Panc1 (cell line): ENCODE results near the gene SENP8. TPM values are rescaled to one million over a fixed set of nuclear protein-coding genes. Genes with fewer than 3 reads are reported as not detected.
A peak's percentile ranks its signal among the peaks of the same experiment; 100 is the strongest.

ENCODE experiments used
- ATAC-seq: fragments of 200-7000 bp; cut with Tn5 transposase; 2 replicates; pipeline ENCODE4 v1.9.1; 2020; ENCODE audit warnings: mild to moderate bottlenecking, moderate library complexity
- BruUV-seq: library from RNA; stranded (reverse); fragments of 400-500 nt; replicated peaks from 2 replicates; lab custom pipeline; 2021; lab: Mats Ljungman, UMichigan
- CTCF ChIA-PET: fragments of 300-600 bp; sonication (Branson Sonifier 250); formaldehyde crosslinking; loops from one replicate; lab custom pipeline; 2022; ENCODE audit warnings: antibody characterized with exemption; lab: Charles Lee
- POLR2A ChIA-PET: fragments of 300-600 bp; sonication (Branson Sonifier 250); formaldehyde crosslinking; loops from one replicate; lab custom pipeline; 2022; ENCODE audit warnings: antibody characterized with exemption; lab: Charles Lee
- DNase-seq: peaks from one replicate; pipeline ENCODE4 v3.0.0-alpha.2; 2010; ENCODE audit warnings: low read depth, low spot score
- H3K27ac ChIP-seq: 2 replicates; pipeline ENCODE4 v1.5.1; 2011; ENCODE audit warnings: mild to moderate bottlenecking, low read length, inconsistent platforms
- H3K27me3 ChIP-seq: fragments of 200-500 bp; sonication (Bioruptor generic); 2 replicates; pipeline ENCODE4 v1.6.0; 2014; ENCODE audit warnings: low read length, inconsistent platforms; ENCODE audit not compliant: control insufficient read depth, insufficient read depth
- H3K36me3 ChIP-seq: fragments of 200-500 bp; sonication (Bioruptor generic); 2 replicates; pipeline ENCODE4 v1.5.1; 2014; ENCODE audit warnings: inconsistent platforms, mild to moderate bottlenecking, low read length, moderate library complexity; ENCODE audit not compliant: control insufficient read depth, insufficient read depth
- H3K4me1 ChIP-seq: 2 replicates; pipeline ENCODE4 v1.5.1; 2011; ENCODE audit warnings: inconsistent platforms, mild to moderate bottlenecking, low read length, moderate library complexity; ENCODE audit not compliant: control insufficient read depth, insufficient read depth
- H3K4me3 ChIP-seq, 2 experiments: 2 replicates each; pipeline ENCODE4 v1.5.1; 2011 to 2012; ENCODE audit warnings: low read depth in 2 of 2, low read length in 2 of 2, mild to moderate bottlenecking in 2 of 2, inconsistent platforms in 1 of 2, moderate library complexity in 1 of 2
- H3K9me3 ChIP-seq: fragments of 200-500 bp; sonication (Bioruptor generic); 2 replicates; pipeline ENCODE4 v1.5.1; 2014; ENCODE audit warnings: low read depth, mild to moderate bottlenecking, inconsistent platforms, low read length, moderate library complexity; ENCODE audit not compliant: control insufficient read depth, insufficient read depth
- POLR2AphosphoS5 ChIP-seq: IDR thresholded peaks from 2 replicates; pipeline ENCODE4 v1.6.1; 2012; ENCODE audit warnings: mild to moderate bottlenecking, low read depth, low read length, moderate library complexity
- SIN3A ChIP-seq: IDR thresholded peaks from 2 replicates; pipeline ENCODE4 v1.6.1; 2012; ENCODE audit warnings: low read depth, mild to moderate bottlenecking, low read length, moderate library complexity, borderline replicate concordance; ENCODE audit not compliant: insufficient read depth
- TCF7L2 ChIP-seq: IDR thresholded peaks from 2 replicates; pipeline ENCODE4 v1.6.1; 2011; ENCODE audit warnings: mild to moderate bottlenecking, low read depth, low read length, inconsistent platforms
- in situ Hi-C: cut with HindIII; loops from 2 replicates; pipeline ENCODE4 v1.10.0; 2016; ENCODE audit warnings: low sequenced_read_pairs, low pct_unique_long_range_greater_than_20kb
- intact Hi-C: fragments of 100-400 bp; cut with micrococcal nuclease; formaldehyde crosslinking; loops from one replicate; pipeline ENCODE4 v1.10.0; 2022; ENCODE audit not compliant: unreplicated experiment
- total RNA-seq: library from RNA; stranded (reverse); gene quantifications from one replicate; pipeline ENCODE4 v1.2.1, GENCODE V29; 2021; ENCODE audit not compliant: unreplicated experiment
- TF ChIP-seq, protein P1 (sequence below): fragments of 450-650 bp; IDR thresholded peaks from 2 replicates; pipeline ENCODE4 v1.5.1; 2017; ENCODE audit warnings: mild to moderate bottlenecking
- TF ChIP-seq, protein P2 (sequence below), 2 experiments: IDR thresholded peaks; 2 replicates each; pipeline ENCODE4 v1.6.1; 2011 to 2012; ENCODE audit warnings: low read depth in 2 of 2, control low read depth in 1 of 2, low read length in 1 of 2, mild to moderate bottlenecking in 1 of 2, moderate library complexity in 1 of 2; ENCODE audit not compliant: insufficient read depth in 1 of 2

The SENP8 gene
- total RNA-seq, 1 experiment from 2014 or later, result 2.9 TPM

DNA sequence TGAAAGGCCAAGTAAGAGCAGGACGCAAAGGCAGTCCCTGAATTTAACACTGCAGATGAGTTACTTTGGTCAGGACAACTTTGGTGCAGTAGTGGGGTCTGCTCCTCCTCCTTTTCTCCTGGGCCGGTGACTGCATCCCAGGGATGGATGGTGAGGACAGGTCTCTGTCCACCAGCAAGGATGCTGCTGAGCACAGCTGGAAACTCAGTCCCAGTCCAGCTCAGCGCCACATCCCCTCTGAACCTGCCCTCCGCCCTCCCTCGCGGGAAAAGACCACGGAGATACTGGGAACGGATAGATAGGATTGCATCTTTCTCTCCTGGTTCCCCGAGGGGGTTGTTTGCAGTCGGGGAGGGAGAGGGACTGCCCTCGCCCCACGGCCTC lies 65.6 kb downstream of the SENP8 start:
- peak; percentile 36 for ATAC-seq
- Histone ChIP-seq H3K27ac (no peak overlapping the region), H3K36me3 (no peaks in the 10 kb centered on the region), H3K27me3 (no peaks in the 10 kb centered on the region; the same call in 1 of the 2 replicates), H3K9me3 (no peaks in the 10 kb centered on the region), H3K4me1 (peaks cover 5% of the 10 kb centered on the region; the same call in 1 of the 2 replicates), H3K4me3 (peak overlapping the region; percentile 41 to 42)
- TF ChIP-seq POLR2AphosphoS5 (no peak), TCF7L2 (no peak), SIN3A (no peak)
- TF ChIP-seq, protein P1, sequence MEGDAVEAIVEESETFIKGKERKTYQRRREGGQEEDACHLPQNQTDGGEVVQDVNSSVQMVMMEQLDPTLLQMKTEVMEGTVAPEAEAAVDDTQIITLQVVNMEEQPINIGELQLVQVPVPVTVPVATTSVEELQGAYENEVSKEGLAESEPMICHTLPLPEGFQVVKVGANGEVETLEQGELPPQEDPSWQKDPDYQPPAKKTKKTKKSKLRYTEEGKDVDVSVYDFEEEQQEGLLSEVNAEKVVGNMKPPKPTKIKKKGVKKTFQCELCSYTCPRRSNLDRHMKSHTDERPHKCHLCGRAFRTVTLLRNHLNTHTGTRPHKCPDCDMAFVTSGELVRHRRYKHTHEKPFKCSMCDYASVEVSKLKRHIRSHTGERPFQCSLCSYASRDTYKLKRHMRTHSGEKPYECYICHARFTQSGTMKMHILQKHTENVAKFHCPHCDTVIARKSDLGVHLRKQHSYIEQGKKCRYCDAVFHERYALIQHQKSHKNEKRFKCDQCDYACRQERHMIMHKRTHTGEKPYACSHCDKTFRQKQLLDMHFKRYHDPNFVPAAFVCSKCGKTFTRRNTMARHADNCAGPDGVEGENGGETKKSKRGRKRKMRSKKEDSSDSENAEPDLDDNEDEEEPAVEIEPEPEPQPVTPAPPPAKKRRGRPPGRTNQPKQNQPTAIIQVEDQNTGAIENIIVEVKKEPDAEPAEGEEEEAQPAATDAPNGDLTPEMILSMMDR, result no peak
- TF ChIP-seq, protein P2, sequence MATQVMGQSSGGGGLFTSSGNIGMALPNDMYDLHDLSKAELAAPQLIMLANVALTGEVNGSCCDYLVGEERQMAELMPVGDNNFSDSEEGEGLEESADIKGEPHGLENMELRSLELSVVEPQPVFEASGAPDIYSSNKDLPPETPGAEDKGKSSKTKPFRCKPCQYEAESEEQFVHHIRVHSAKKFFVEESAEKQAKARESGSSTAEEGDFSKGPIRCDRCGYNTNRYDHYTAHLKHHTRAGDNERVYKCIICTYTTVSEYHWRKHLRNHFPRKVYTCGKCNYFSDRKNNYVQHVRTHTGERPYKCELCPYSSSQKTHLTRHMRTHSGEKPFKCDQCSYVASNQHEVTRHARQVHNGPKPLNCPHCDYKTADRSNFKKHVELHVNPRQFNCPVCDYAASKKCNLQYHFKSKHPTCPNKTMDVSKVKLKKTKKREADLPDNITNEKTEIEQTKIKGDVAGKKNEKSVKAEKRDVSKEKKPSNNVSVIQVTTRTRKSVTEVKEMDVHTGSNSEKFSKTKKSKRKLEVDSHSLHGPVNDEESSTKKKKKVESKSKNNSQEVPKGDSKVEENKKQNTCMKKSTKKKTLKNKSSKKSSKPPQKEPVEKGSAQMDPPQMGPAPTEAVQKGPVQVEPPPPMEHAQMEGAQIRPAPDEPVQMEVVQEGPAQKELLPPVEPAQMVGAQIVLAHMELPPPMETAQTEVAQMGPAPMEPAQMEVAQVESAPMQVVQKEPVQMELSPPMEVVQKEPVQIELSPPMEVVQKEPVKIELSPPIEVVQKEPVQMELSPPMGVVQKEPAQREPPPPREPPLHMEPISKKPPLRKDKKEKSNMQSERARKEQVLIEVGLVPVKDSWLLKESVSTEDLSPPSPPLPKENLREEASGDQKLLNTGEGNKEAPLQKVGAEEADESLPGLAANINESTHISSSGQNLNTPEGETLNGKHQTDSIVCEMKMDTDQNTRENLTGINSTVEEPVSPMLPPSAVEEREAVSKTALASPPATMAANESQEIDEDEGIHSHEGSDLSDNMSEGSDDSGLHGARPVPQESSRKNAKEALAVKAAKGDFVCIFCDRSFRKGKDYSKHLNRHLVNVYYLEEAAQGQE (IDR thresholded peaks at IDR 0.05; ENCODE audit: insufficient read depth in 1 of 2, low read depth in 2 of 2, low read length in 1 of 2), result no peak
- intact Hi-C loops, result no loop called here
- in situ Hi-C loops, result no loop called here
- no peak for DNase-seq
- POLR2A ChIA-PET, result no interaction called here
- CTCF ChIA-PET, result no interaction called here
- no TSS peak for BruUV-seq

DNA sequence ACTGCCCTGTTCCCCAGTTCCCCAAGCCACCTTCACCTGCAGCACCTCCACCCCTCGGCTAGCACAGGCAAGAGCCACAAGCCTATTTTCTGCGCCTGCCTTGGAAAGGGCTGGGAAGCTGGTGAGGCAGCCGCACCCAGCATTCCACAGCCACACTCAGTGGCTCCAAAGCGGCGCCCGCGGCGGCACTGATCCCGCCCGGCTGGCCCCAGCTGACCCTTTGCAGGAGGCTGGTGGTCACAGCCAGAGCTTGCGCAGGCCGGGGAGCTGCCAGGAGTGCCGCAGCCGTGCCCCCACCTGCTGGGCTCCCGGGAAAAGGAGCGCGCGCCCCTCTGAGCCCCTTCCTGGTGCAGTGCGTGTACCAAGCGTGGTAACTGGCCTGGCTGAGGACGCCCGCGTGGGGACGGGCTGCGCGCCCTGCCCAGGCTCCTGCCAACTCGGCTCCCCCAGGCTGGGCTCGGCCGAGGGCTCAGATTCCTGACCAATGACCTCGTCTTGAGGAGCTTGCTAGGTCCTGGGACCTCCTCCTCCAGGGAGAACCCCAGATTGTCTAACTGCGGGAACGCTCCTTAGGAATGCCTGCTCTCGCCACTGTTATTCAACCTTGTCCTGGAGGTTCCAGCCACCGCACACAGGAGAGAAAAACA lies 66.1 kb downstream of the SENP8 start:
- in situ Hi-C loops (no loop called here), intact Hi-C loops (no loop called here)
- no peak overlapping the region for H3K27ac ChIP-seq
- no peaks in the 10 kb centered on the region; the same call in 1 of the 2 replicates for H3K27me3 ChIP-seq
- DNase-seq (no peak), ATAC-seq (peak; percentile 90)
- BruUV-seq, result no TSS peak
- ChIA-PET CTCF (no interaction called here), POLR2A (interaction anchor here (0.6 kb wide), 1 partner anchor 171 kb away, joined by 3 read pairs; no protein-coding TSS in a partner anchor)
- no peak for TF ChIP-seq SIN3A
- TF ChIP-seq, protein P1, result no peak
- TF ChIP-seq POLR2AphosphoS5, result no peak
- TF ChIP-seq, protein P2 (IDR thresholded peaks at IDR 0.05; ENCODE audit: insufficient read depth in 1 of 2, low read depth in 2 of 2, low read length in 1 of 2), result no peak
- no peak for TF ChIP-seq TCF7L2
- no peaks in the 10 kb centered on the region for H3K9me3 ChIP-seq
- peak overlapping the region; percentile 41 to 42 for H3K4me3 ChIP-seq
- H3K36me3 ChIP-seq, result no peaks in the 10 kb centered on the region
- peaks cover 5% of the 10 kb centered on the region; the same call in 1 of the 2 replicates for H3K4me1 ChIP-seq
